ENCODE data around the gene PARD3. TPM values are rescaled to one million over a fixed set of nuclear protein-coding genes. Genes with fewer than 3 reads are reported as not detected.
"Not testable (repeated sequence)": the region's sequence is repeated elsewhere in the genome, so short reads cannot be mapped to it uniquely, and the experiment has no call there.

Gene PARD3
- total RNA-seq, 1 donor from 2014 or later, result 26.0 TPM

GRCh38 chr10:34757933-34758332 lies 57.2 kb downstream of the PARD3 start:
- Mint-ChIP-seq H3K9me3 (ENCODE audit: low read depth) (no peaks in the 10 kb centered on the region), H3K27me3 (ENCODE audit: low read depth) (no peaks in the 10 kb centered on the region), H3K36me3 (ENCODE audit: low read depth) (no peaks in the 10 kb centered on the region), H3K4me1 (ENCODE audit: low read depth) (peaks cover 68% of the 10 kb centered on the region), H3K27ac (ENCODE audit: unreplicated experiment) (peak overlapping the region; percentile 87), H3K4me3 (ENCODE audit: unreplicated experiment) (no peak overlapping the region)
- no peak for DNase-seq (ENCODE audit: low spot score)
- no peak for TF ChIP-seq CTCF (IDR thresholded peaks at IDR 0.05)

- H3K9me3 Mint-ChIP-seq (ENCODE audit: low read depth); H3K27me3 Mint-ChIP-seq (ENCODE audit: low read depth); DNase-seq (ENCODE audit: low spot score); H3K4me3 Mint-ChIP-seq (ENCODE audit: unreplicated experiment); H3K36me3 Mint-ChIP-seq (ENCODE audit: low read depth): not testable (repeated sequence)
- H3K4me1 Mint-ChIP-seq (ENCODE audit: low read depth), result peaks cover 70% of the 10 kb centered on the region
- H3K27ac Mint-ChIP-seq (ENCODE audit: unreplicated experiment), result peak overlapping the region; percentile 66
These were observed 57.9 kb downstream of the PARD3 start for GRCh38 chr10:34757181-34757580.

- no peak overlapping the region for H3K4me3 Mint-ChIP-seq (ENCODE audit: unreplicated experiment)
- peaks cover 69% of the 10 kb centered on the region for H3K4me1 Mint-ChIP-seq (ENCODE audit: low read depth)
- no peak for TF ChIP-seq CTCF (IDR thresholded peaks at IDR 0.05)
- DNase-seq (ENCODE audit: low spot score), result no peak
- no peaks in the 10 kb centered on the region for H3K9me3 Mint-ChIP-seq (ENCODE audit: low read depth)
- no peaks in the 10 kb centered on the region for H3K27me3 Mint-ChIP-seq (ENCODE audit: low read depth)
- H3K36me3 Mint-ChIP-seq (ENCODE audit: low read depth), result no peaks in the 10 kb centered on the region
- H3K27ac Mint-ChIP-seq (ENCODE audit: unreplicated experiment), result no peak overlapping the region
These were observed 58.5 kb downstream of the PARD3 start for GRCh38 chr10:34756584-34756983.

GRCh38 chr10:34753014-34753757 lies 61.9 kb downstream of the PARD3 start:
- no peak for DNase-seq (ENCODE audit: low spot score)
- H3K9me3 Mint-ChIP-seq (ENCODE audit: low read depth), result no peaks in the 10 kb centered on the region
- no peaks in the 10 kb centered on the region for H3K36me3 Mint-ChIP-seq (ENCODE audit: low read depth)
- no peak for TF ChIP-seq CTCF (IDR thresholded peaks at IDR 0.05)
- H3K4me1 Mint-ChIP-seq (ENCODE audit: low read depth), result peaks cover 40% of the 10 kb centered on the region
- H3K27me3 Mint-ChIP-seq (ENCODE audit: low read depth), result no peaks in the 10 kb centered on the region
- peak overlapping the region; percentile 2 for H3K27ac Mint-ChIP-seq (ENCODE audit: unreplicated experiment)
- no peak overlapping the region for H3K4me3 Mint-ChIP-seq (ENCODE audit: unreplicated experiment)

GRCh38 chr10:34751272-34751671 lies 63.8 kb downstream of the PARD3 start:
- Mint-ChIP-seq H3K9me3 (ENCODE audit: low read depth) (no peaks in the 10 kb centered on the region), H3K27ac (ENCODE audit: unreplicated experiment) (no peak overlapping the region), H3K4me3 (ENCODE audit: unreplicated experiment) (no peak overlapping the region), H3K27me3 (ENCODE audit: low read depth) (no peaks in the 10 kb centered on the region), H3K36me3 (ENCODE audit: low read depth) (no peaks in the 10 kb centered on the region), H3K4me1 (ENCODE audit: low read depth) (peaks cover 30% of the 10 kb centered on the region)
- DNase-seq (ENCODE audit: low spot score), result no peak
- no peak for TF ChIP-seq CTCF (IDR thresholded peaks at IDR 0.05)

- not testable (repeated sequence) for H3K27ac Mint-ChIP-seq (ENCODE audit: unreplicated experiment)
These were observed 64.3 kb downstream of the PARD3 start for GRCh38 chr10:34750795-34751194.

More at GRCh38 chr10:34750795-34751194, 64.3 kb downstream of the PARD3 start:
- H3K27me3 Mint-ChIP-seq (ENCODE audit: low read depth); DNase-seq (ENCODE audit: low spot score); H3K36me3 Mint-ChIP-seq (ENCODE audit: low read depth); H3K4me3 Mint-ChIP-seq (ENCODE audit: unreplicated experiment); H3K9me3 Mint-ChIP-seq (ENCODE audit: low read depth): not testable (repeated sequence)
- peaks cover 30% of the 10 kb centered on the region for H3K4me1 Mint-ChIP-seq (ENCODE audit: low read depth)

Measured in chondrocyte (in vitro differentiated cells).